ENCODE results near the gene TRIM59. TPM values are rescaled to one million over a fixed set of nuclear protein-coding genes. Genes with fewer than 3 reads are reported as not detected.

Gene TRIM59
- total and polyA plus RNA-seq, 10 of the 15 experiments (the other 5 are each of a cell fraction or from before 2014, with no cell fraction given) = 14.4 to 105 (median 33.3) TPM

GRCh38 chr3:160412477-160412876, 37.1 kb downstream of the TRIM59 start:
- Histone ChIP-seq H3K9ac (ENCODE audit: control insufficient read depth, insufficient read depth, low read length) (no peak overlapping the region), H3K27me3 (replicated peaks in 1 of 2; ENCODE audit: control insufficient read depth in 2 of 2, insufficient read depth in 2 of 2, low read length in 1 of 2) (no peaks in the 10 kb centered on the region), H3K4me2 (ENCODE audit: control insufficient read depth, insufficient read depth) (no peak overlapping the region), H3K27ac (ENCODE audit: control insufficient read depth, insufficient read depth) (no peak overlapping the region), H3K4me1 (ENCODE audit: control insufficient read depth, insufficient read depth, low read length) (no peaks in the 10 kb centered on the region), H3K79me2 (ENCODE audit: control insufficient read depth, insufficient read depth, low read length) (peaks cover 52% of the 10 kb centered on the region), H3K9me3 (replicated peaks; ENCODE audit: control insufficient read depth, insufficient read depth, low read length) (no peaks in the 10 kb centered on the region), H3K4me3 (no peak overlapping the region), H2AFZ (ENCODE audit: control insufficient read depth, low read depth, low read length) (no peak overlapping the region), H3K36me3 (ENCODE audit: control insufficient read depth in 2 of 2, insufficient read depth in 2 of 2, low read length in 1 of 2) (peaks cover 6 to 16% of the 10 kb centered on the region in 2 experiments), H4K20me1 (ENCODE audit: control insufficient read depth, insufficient read depth) (no peaks in the 10 kb centered on the region)
- ATAC-seq (no peak), DNase-seq (ENCODE audit: low read depth, low spot score) (no peak), FAIRE-seq (no peak)
- POLR2A ChIA-PET = interaction anchor here (0.6 to 1.4 kb wide), 2 partner anchors 14 to 22 kb away, joined by 3 to 8 read pairs; partner anchors contain the start of gene IFT80
- in situ Hi-C loops (cut with MboI) (loop anchor here (5.0 to 10.0 kb wide), 2 partner anchors 250 to 388 kb away; no protein-coding TSS in a partner anchor), intact Hi-C loops (cut with micrococcal nuclease; ENCODE audit: unreplicated experiment) (loop anchor here (5.0 kb wide), 1 partner anchor 525 kb away; no protein-coding TSS in a partner anchor)
- SMC1A ChIA-PET (ENCODE audit: uncharacterized antibody, unreplicated experiment) = interaction anchor here (1.0 to 10.7 kb wide), 13 partner anchors 9 to 528 kb away, joined by 3 to 73 read pairs (median 6); partner anchors contain the start of gene TRIM59
- BruUV-seq (replicated peaks) = no TSS peak
- CTCF ChIA-PET = interaction anchor here (0.6 to 5.2 kb wide), 23 partner anchors 10 to 528 kb away, joined by 3 to 45 read pairs (median 6); partner anchors contain the start of gene TRIM59
- RAD21 ChIA-PET (ENCODE audit: unreplicated experiment) = interaction anchor here (1.2 to 4.0 kb wide), 8 partner anchors 10 to 527 kb away, joined by 4 to 29 read pairs (median 8); partner anchors contain the start of gene IL12A
- 100% methylated on average over 1 of the region's 1 CpG for WGBS (ENCODE audit: insufficient coverage, insufficient replicate concordance, low lambda C conversion rate, missing lambda C conversion rate)
- no peak for TF ChIP-seq NFIC (IDR thresholded peaks at IDR 0.05; ENCODE audit: low read depth, low read length)
- TF ChIP-seq BCLAF1 (IDR thresholded peaks at IDR 0.05) = no peak
- no peak for TF ChIP-seq TBL1XR1 (IDR thresholded peaks at IDR 0.05; ENCODE audit: low read depth, low read length)
- TF ChIP-seq HCFC1 (IDR thresholded peaks at IDR 0.05; ENCODE audit: low read length) = no peak
- TF ChIP-seq ZNF384 (IDR thresholded peaks at IDR 0.05; ENCODE audit: borderline replicate concordance, low read depth, low read length) = no peak
- no peak for TF ChIP-seq IKZF1 (conservative IDR thresholded peaks at IDR 0.05)
- TF ChIP-seq BCL3 (IDR thresholded peaks at IDR 0.05; ENCODE audit: borderline replicate concordance, insufficient read depth, low read depth, low read length, poor library complexity, severe bottlenecking) = no peak
- no peak for TF ChIP-seq GATAD2B (conservative IDR thresholded peaks at IDR 0.05; ENCODE audit: low read depth)
- TF ChIP-seq NFXL1 (IDR thresholded peaks at IDR 0.05; ENCODE audit: borderline replicate concordance) = no peak
- TF ChIP-seq ATF3 (IDR thresholded peaks at IDR 0.05; ENCODE audit: borderline replicate concordance, extremely low read depth, low read depth, low read length) = no peak
- no peak for TF ChIP-seq NKRF (conservative IDR thresholded peaks at IDR 0.05)
- TF ChIP-seq KLF5 (IDR thresholded peaks at IDR 0.05; ENCODE audit: partially characterized antibody) = no peak
- TF ChIP-seq SP1 (IDR thresholded peaks at IDR 0.05; ENCODE audit: low read depth, low read length) = no peak
- no peak for TF ChIP-seq IRF3 (IDR thresholded peaks at IDR 0.05)
- TF ChIP-seq LARP7 (IDR thresholded peaks at IDR 0.05) = no peak
- TF ChIP-seq JUND (IDR thresholded peaks at IDR 0.05; ENCODE audit: low read depth, low read length) = no peak
- TF ChIP-seq CHD1 (IDR thresholded peaks at IDR 0.05; ENCODE audit: low read depth, low read length) = no peak
